CD14-positive monocyte (primary cell): Measurements from ENCODE around the gene ZKSCAN7. TPM values are rescaled to one million over a fixed set of nuclear protein-coding genes. Genes with fewer than 3 reads are reported as not detected.

Source experiments
- DNase-seq, 3 donors: peaks; one replicate each; pipeline ENCODE4 v3.0.0-alpha.2; 2011 to 2022
- H2AFZ ChIP-seq: 2 replicates; pipeline ENCODE4 v1.6.0; 2012; ENCODE audit warnings: mild to moderate bottlenecking, low read depth, low read length, inconsistent platforms; ENCODE audit not compliant: insufficient read depth, poor library complexity, severe bottlenecking
- H3K27ac ChIP-seq, 2 donors: 1 replicate in 1 of 2; 2 replicates in 1 of 2; pipeline ENCODE4 v1.5.1; 2012 to 2013; ENCODE audit warnings: low read length in 2 of 2, control low read depth in 1 of 2, inconsistent platforms in 1 of 2, low read depth in 1 of 2, mild to moderate bottlenecking in 1 of 2
- H3K27me3 ChIP-seq, 2 donors: one replicate each; pipeline versions ENCODE4 v1.6.0 to v1.6.1; 2011 to 2013; ENCODE audit warnings: low read length in 2 of 2; ENCODE audit not compliant: control insufficient read depth in 2 of 2, insufficient read depth in 2 of 2
- H3K36me3 ChIP-seq, 2 donors: replicated peaks in 1 of 2; 1 replicate in 1 of 2; 2 replicates in 1 of 2; pipeline versions ENCODE4 v1.5.1 to v1.6.1; 2012 to 2013; ENCODE audit warnings: low read length in 2 of 2, control low read depth in 1 of 2, inconsistent platforms in 1 of 2, mild to moderate bottlenecking in 1 of 2; ENCODE audit not compliant: insufficient read depth in 2 of 2, control insufficient read depth in 1 of 2
- H3K4me1 ChIP-seq, 2 donors: 1 replicate in 1 of 2; 2 replicates in 1 of 2; pipeline versions ENCODE4 v1.5.1 to v1.6.1; 2012 to 2013; ENCODE audit warnings: low read length in 2 of 2, control low read depth in 1 of 2, inconsistent platforms in 1 of 2, mild to moderate bottlenecking in 1 of 2, moderate library complexity in 1 of 2; ENCODE audit not compliant: insufficient read depth in 2 of 2, control insufficient read depth in 1 of 2
- H3K4me2 ChIP-seq: replicated peaks from 2 replicates; pipeline ENCODE3; 2012; ENCODE audit warnings: low read length, moderate library complexity, mild to moderate bottlenecking; ENCODE audit not compliant: poor library complexity, severe bottlenecking; ENCODE audit errors: extremely low read depth
- H3K4me3 ChIP-seq, 3 experiments: fragments of 200-600 bp in 1 of 3; sonication (generic) in 1 of 3; replicated peaks in 1 of 3; 1 replicate in 2 of 3; 2 replicates in 1 of 3; pipeline ENCODE4 v1.5.1; 2011 to 2013; ENCODE audit warnings: low read length in 3 of 3, mild to moderate bottlenecking in 3 of 3, control low read depth in 2 of 3, low read depth in 2 of 3, inconsistent platforms in 1 of 3, moderate library complexity in 1 of 3
- H3K79me2 ChIP-seq: 2 replicates; pipeline ENCODE4 v1.6.0; 2012; ENCODE audit warnings: mild to moderate bottlenecking, control low read depth, inconsistent platforms, low read length, moderate library complexity; ENCODE audit not compliant: insufficient read depth
- H3K9ac ChIP-seq: 2 replicates; pipeline ENCODE4 v1.6.0; 2017; ENCODE audit warnings: low read length, mild to moderate bottlenecking; ENCODE audit not compliant: insufficient read depth, poor library complexity, severe bottlenecking
- H3K9me3 ChIP-seq, 2 donors: replicated peaks in 1 of 2; 1 replicate in 1 of 2; 2 replicates in 1 of 2; pipeline versions ENCODE4 v1.5.1 to v1.6.1; 2012 to 2013; ENCODE audit warnings: low read length in 2 of 2, control low read depth in 1 of 2; ENCODE audit not compliant: control insufficient read depth in 1 of 2, insufficient read depth in 1 of 2
- H4K20me1 ChIP-seq: 2 replicates; pipeline ENCODE4 v1.6.0; 2012; ENCODE audit warnings: mild to moderate bottlenecking, low read length, control low read depth, moderate library complexity; ENCODE audit not compliant: insufficient read depth
- H3K27ac Mint-ChIP-seq, 7 donors: one replicate each; pipeline ENCODE4 v1.8.0; 2020; ENCODE audit warnings: mild to moderate bottlenecking in 7 of 7, mixed read lengths in 7 of 7, moderate library complexity in 6 of 7, inconsistent platforms in 2 of 7
- H3K27me3 Mint-ChIP-seq, 3 donors: one replicate each; pipeline ENCODE4 v1.8.0; 2021 to 2022; ENCODE audit warnings: low read depth in 3 of 3, mild to moderate bottlenecking in 3 of 3, mixed read lengths in 3 of 3, moderate library complexity in 3 of 3, inconsistent platforms in 1 of 3
- H3K36me3 Mint-ChIP-seq, 2 donors: one replicate each; pipeline ENCODE4 v1.8.0; 2020; ENCODE audit warnings: mixed read lengths in 2 of 2, inconsistent platforms in 1 of 2, mild to moderate bottlenecking in 1 of 2
- H3K4me1 Mint-ChIP-seq: one replicate; pipeline ENCODE4 v1.8.0; 2020; ENCODE audit warnings: mild to moderate bottlenecking, mixed read lengths
- H3K4me3 Mint-ChIP-seq, 2 donors: one replicate each; pipeline ENCODE4 v1.8.0; 2020; ENCODE audit warnings: mild to moderate bottlenecking in 2 of 2, mixed read lengths in 2 of 2, moderate library complexity in 1 of 2
- H3K9me3 Mint-ChIP-seq, 7 donors: one replicate each; pipeline ENCODE4 v1.8.0; 2020 to 2022; ENCODE audit warnings: mixed read lengths in 7 of 7, mild to moderate bottlenecking in 6 of 7, moderate library complexity in 6 of 7, inconsistent platforms in 2 of 7
- WGBS: methylation state at CpG from one replicate; pipeline ENCODE4 v1.1.5; 2013; ENCODE audit warnings: missing lambda C conversion rate; ENCODE audit not compliant: insufficient coverage; 5-methylcytosine and 5-hydroxymethylcytosine counted together
- intact Hi-C, 2 donors: fragments of 100-400 bp; cut with micrococcal nuclease; formaldehyde crosslinking; loops; one replicate each; pipeline versions ENCODE4 v1.15.0 to v1.15.1; 2023
- polyA plus RNA-seq, 3 donors: library from polyadenylated mRNA; depleted of rRNA in 1 of 3; unstranded in 2 of 3; stranded (reverse) in 1 of 3; fragments of 300-500 nt in 2 of 3; fragments of >200 nt in 1 of 3; fragmentation: Illumina TruSeq in 2 of 3; gene quantifications; 1 replicate in 2 of 3; 2 replicates in 1 of 3; pipeline ENCODE4 v1.2.3, GENCODE V29; 2012 to 2021
- TF ChIP-seq, protein P1 (sequence below): fragments of 200-600 bp; IDR thresholded peaks from one replicate; pipeline ENCODE4 v1.8.0; 2022; ENCODE audit warnings: antibody characterized with exemption, mild to moderate bottlenecking

Gene ZKSCAN7
- polyA plus RNA-seq, 3 donors, result 0.29 to 0.51 (median 0.48) TPM

DNA sequence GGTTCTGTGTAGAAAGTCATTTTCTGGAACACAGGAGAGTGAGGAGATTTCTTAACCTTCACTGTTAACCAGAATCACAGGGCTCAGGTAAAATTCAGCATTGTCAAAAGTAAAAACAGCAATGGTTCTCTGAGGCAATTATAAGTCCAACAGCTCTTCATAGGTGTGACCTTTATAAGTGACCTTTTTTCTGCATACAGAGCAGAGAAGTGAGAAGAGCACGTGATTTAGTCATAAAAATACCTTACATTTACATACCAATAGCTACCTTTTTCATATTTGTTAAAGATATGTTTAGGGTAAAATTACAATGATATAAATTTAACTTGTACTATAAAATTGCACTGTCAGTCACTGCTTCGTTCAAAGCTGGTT lies 36.2 kb upstream of the ZKSCAN7 start:
- Histone ChIP-seq H3K27me3 (no peaks in the 10 kb centered on the region), H2AFZ (no peak overlapping the region), H3K4me2 (no peak overlapping the region), H3K79me2 (no peaks in the 10 kb centered on the region), H3K4me1 (peaks cover 4 to 6% of the 10 kb centered on the region in 2 donors), H4K20me1 (no peaks in the 10 kb centered on the region), H3K27ac (no peak overlapping the region), H3K4me3 (no peak overlapping the region), H3K9ac (no peak overlapping the region), H3K9me3 (no peaks in the 10 kb centered on the region), H3K36me3 (no peaks in the 10 kb centered on the region)
- WGBS, result 40% methylated on average over 1 of the region's 2 CpGs
- Mint-ChIP-seq H3K9me3 (peaks cover 0 to 4% (median 0%) of the 10 kb centered on the region in 7 donors), H3K36me3 (no peaks in the 10 kb centered on the region), H3K4me3 (no peak overlapping the region), H3K27me3 (peaks cover 4 to 8% (median 5%) of the 10 kb centered on the region in 3 donors), H3K4me1 (peaks cover 10% of the 10 kb centered on the region), H3K27ac (no peak overlapping the region)
- DNase-seq, result no peak
- intact Hi-C loops, result loop anchor here in 1 of 2 donors (10.0 kb wide), 1 partner anchor 184 kb away; the partner anchor contains the start of gene TCAIM
- TF ChIP-seq, protein P1, sequence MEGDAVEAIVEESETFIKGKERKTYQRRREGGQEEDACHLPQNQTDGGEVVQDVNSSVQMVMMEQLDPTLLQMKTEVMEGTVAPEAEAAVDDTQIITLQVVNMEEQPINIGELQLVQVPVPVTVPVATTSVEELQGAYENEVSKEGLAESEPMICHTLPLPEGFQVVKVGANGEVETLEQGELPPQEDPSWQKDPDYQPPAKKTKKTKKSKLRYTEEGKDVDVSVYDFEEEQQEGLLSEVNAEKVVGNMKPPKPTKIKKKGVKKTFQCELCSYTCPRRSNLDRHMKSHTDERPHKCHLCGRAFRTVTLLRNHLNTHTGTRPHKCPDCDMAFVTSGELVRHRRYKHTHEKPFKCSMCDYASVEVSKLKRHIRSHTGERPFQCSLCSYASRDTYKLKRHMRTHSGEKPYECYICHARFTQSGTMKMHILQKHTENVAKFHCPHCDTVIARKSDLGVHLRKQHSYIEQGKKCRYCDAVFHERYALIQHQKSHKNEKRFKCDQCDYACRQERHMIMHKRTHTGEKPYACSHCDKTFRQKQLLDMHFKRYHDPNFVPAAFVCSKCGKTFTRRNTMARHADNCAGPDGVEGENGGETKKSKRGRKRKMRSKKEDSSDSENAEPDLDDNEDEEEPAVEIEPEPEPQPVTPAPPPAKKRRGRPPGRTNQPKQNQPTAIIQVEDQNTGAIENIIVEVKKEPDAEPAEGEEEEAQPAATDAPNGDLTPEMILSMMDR, result no peak

DNA sequence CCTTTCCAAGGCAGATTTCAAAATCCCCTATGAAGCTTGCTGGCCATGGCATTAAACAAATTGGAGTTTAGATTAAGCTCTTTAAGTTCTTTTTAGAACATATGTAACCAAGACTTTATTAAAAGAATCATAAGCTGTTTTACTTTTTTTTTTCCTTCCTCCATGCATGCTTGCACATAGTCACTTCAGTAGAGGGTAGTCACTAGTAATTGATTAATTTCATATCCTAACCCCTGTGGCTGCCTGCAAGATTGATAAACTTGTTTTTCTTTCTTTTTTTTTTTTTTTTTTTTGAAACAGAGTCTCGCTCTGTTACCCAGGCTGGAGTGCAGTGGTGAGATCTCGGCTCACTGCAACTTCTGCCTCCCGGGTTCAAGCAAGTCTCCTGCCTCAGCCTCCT lies 33.3 kb upstream of the ZKSCAN7 start:
- Histone ChIP-seq H3K79me2 (no peaks in the 10 kb centered on the region), H3K4me2 (no peak overlapping the region), H3K36me3 (no peaks in the 10 kb centered on the region), H3K9me3 (no peaks in the 10 kb centered on the region), H3K9ac (no peak overlapping the region), H2AFZ (no peak overlapping the region), H3K4me3 (no peak overlapping the region), H4K20me1 (no peaks in the 10 kb centered on the region), H3K4me1 (peaks cover 4 to 6% of the 10 kb centered on the region in 2 donors), H3K27ac (no peak overlapping the region), H3K27me3 (no peaks in the 10 kb centered on the region)
- peaks cover 0 to 4% (median 0%) of the 10 kb centered on the region in 7 donors for H3K9me3 Mint-ChIP-seq
- no peak for DNase-seq
- intact Hi-C loops, result no loop called here
- 100% methylated on average over 2 of the region's 3 CpGs for WGBS
- no peaks in the 10 kb centered on the region for H3K36me3 Mint-ChIP-seq
- TF ChIP-seq, protein P1, result no peak
- peaks cover 8% of the 10 kb centered on the region for H3K4me1 Mint-ChIP-seq
- H3K27ac Mint-ChIP-seq, result no peak overlapping the region
- peaks cover 5 to 10% (median 6%) of the 10 kb centered on the region in 3 donors for H3K27me3 Mint-ChIP-seq
- no peak overlapping the region for H3K4me3 Mint-ChIP-seq
